ENCODE measurements around the gene LBX1.
"Not testable (repeated sequence)": the region's sequence is repeated elsewhere in the genome, so short reads cannot be mapped to it uniquely, and the experiment has no call there.

The LBX1 gene

DNA sequence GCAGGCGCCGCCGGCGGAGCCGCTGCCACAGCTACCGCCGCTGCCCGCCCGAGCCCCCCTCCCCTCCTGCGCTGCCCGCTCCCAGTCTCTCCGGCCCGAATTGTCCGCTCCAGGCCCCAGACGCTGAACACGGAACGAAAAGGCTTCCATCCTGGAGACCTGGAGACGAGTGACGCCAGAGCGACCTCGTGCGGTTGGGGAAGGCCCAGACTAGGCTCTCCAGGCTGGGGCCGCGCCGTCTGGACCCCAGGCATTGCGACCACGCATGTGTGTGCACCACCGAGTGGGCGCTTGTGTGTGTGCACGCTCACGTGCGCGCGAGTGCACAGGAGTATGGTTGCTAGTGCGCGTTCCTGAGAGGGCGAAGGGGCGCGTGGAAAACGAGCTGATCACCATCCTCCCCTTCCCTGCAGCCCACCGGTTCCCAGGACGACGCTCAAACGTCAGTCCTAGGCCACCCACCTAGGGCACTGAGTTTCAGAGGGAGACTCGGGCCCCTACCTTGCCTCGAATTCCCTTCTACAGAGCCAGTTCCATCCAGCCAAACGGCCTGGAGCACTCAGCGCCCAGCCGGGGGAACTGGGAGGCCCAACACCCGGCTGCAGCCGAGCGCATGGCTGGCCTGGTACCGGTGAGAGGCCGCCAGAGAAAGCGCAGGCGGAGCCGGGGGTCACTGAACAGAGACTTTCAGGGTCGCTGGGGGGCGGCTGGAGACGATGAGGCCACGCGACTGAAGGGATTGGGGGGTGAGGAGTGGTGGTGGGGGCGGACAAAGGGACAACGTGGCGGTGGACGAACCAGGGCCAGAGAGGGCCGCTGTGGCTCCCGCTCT is 11.6 kb downstream of the LBX1 start:
- peaks cover 42% of the 10 kb centered on the region for H3K4me1 Mint-ChIP-seq
- CTCF ChIA-PET = interaction anchor here (1.2 to 1.5 kb wide), 2 partner anchors 10 to 76 kb away, joined by 3 read pairs; no protein-coding TSS in a partner anchor
- peaks cover 100% of the 10 kb centered on the region for H3K27me3 Mint-ChIP-seq
- H3K36me3 Mint-ChIP-seq = no peaks in the 10 kb centered on the region
- H3K4me3 Mint-ChIP-seq = no peak overlapping the region
- H3K27ac Mint-ChIP-seq = peak overlapping the region; percentile 14
- H3K9me3 Mint-ChIP-seq = no peaks in the 10 kb centered on the region
- no peak for DNase-seq

- Mint-ChIP-seq H3K9me3 (no peaks in the 10 kb centered on the region), H3K4me1 (peaks cover 40% of the 10 kb centered on the region), H3K27me3 (peaks cover 100% of the 10 kb centered on the region), H3K4me3 (no peak overlapping the region), H3K36me3 (no peaks in the 10 kb centered on the region), H3K27ac (peak overlapping the region; percentile 80)
- no peak for DNase-seq
- CTCF ChIA-PET = no interaction called here
Observed at GRCh38 chr10:101217044-101217425, 12.2 kb downstream of the LBX1 start.

- Mint-ChIP-seq H3K36me3 (no peaks in the 10 kb centered on the region), H3K27me3 (peaks cover 100% of the 10 kb centered on the region), H3K4me1 (peaks cover 37% of the 10 kb centered on the region), H3K27ac (peak overlapping the region; percentile 80), H3K9me3 (no peaks in the 10 kb centered on the region), H3K4me3 (peak overlapping the region; percentile 40)
- CTCF ChIA-PET = interaction anchor here (4.5 to 5.3 kb wide), 2 partner anchors 23 to 355 kb away, joined by 29 to 40 read pairs; no protein-coding TSS in a partner anchor
- DNase-seq = no peak
Observed at GRCh38 chr10:101216207-101217043, 12.8 kb downstream of the LBX1 start.

- Mint-ChIP-seq H3K36me3 (no peaks in the 10 kb centered on the region), H3K4me1 (peaks cover 35% of the 10 kb centered on the region), H3K4me3 (no peak overlapping the region), H3K27ac (no peak overlapping the region), H3K9me3 (no peaks in the 10 kb centered on the region), H3K27me3 (peaks cover 100% of the 10 kb centered on the region)
- DNase-seq = no peak
- CTCF ChIA-PET = interaction anchor here (0.7 to 5.3 kb wide), 9 partner anchors 8 to 356 kb away, joined by 3 to 40 read pairs (median 4); no protein-coding TSS in a partner anchor
Observed at GRCh38 chr10:101215397-101216206, 13.7 kb downstream of the LBX1 start.

DNA sequence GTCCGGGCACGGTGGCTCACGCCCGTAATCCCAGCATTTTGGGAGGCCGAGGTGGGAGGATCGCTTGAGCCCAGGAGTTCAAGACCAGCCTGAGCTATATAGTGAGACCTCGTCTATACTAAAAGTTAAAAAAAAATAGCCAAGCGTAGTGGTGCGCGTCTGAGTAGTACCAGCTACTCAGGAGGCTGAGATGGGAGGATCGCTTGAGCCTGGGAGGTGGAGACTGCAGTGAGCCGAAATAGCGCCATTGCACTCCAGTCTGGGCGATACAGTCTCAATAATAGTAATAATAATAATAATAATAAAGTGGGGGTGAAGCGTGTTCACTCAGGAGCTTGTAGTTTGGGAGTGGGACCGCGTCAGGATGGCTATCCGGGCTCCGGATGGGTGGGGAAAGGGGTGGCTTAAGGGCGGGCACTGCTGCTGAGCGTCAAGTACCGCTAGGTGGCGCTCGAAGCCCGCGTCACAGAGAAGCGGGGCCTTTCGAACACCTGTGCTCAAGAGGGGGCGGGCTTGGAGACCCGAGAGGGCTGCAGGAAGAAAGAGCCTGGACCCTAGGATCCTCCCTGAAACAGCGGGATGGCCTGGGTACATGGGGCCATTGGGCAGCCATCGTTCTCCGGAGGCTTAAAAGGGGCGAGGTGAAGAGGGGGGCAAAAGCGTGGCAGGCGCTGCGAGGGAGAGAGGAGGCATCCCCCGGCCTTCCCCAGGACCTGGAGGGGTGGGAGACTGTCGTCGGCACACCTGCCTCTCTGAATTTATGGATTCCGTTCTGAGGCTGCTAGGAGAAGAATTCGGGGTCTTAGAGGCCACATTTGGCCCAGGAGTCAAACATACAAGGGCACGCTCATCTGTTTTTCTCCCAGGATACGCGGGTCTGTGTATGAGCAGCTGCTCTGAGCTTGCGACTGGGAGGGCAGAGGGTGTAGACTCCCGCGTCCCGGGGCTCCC is 14.5 kb downstream of the LBX1 start:
- H3K27me3 Mint-ChIP-seq = peaks cover 100% of the 10 kb centered on the region
- CTCF ChIA-PET = interaction anchor here (0.6 to 5.3 kb wide), 33 partner anchors 9 to 566 kb away, joined by 3 to 40 read pairs (median 3); partner anchors contain the start of genes LBX1 and TLX1
- no peaks in the 10 kb centered on the region for H3K36me3 Mint-ChIP-seq
- peak overlapping the region; percentile 1 for H3K27ac Mint-ChIP-seq
- peak; percentile 80 for DNase-seq
- H3K4me1 Mint-ChIP-seq = peaks cover 35% of the 10 kb centered on the region
- peak overlapping the region; percentile 33 for H3K4me3 Mint-ChIP-seq
- H3K9me3 Mint-ChIP-seq = no peaks in the 10 kb centered on the region

GRCh38 chr10:101208543-101208942 is 20.7 kb downstream of the LBX1 start:
- H3K4me1 Mint-ChIP-seq = peaks cover 2% of the 10 kb centered on the region
- no peak overlapping the region for H3K4me3 Mint-ChIP-seq
- no peaks in the 10 kb centered on the region for H3K9me3 Mint-ChIP-seq
- H3K27me3 Mint-ChIP-seq = peaks cover 87% of the 10 kb centered on the region
- CTCF ChIA-PET = interaction anchor here (1.0 kb wide), 1 partner anchor 66 kb away, joined by 4 read pairs; no protein-coding TSS in a partner anchor
- no peaks in the 10 kb centered on the region for H3K36me3 Mint-ChIP-seq
- DNase-seq = no peak
- no peak overlapping the region for H3K27ac Mint-ChIP-seq

DNA sequence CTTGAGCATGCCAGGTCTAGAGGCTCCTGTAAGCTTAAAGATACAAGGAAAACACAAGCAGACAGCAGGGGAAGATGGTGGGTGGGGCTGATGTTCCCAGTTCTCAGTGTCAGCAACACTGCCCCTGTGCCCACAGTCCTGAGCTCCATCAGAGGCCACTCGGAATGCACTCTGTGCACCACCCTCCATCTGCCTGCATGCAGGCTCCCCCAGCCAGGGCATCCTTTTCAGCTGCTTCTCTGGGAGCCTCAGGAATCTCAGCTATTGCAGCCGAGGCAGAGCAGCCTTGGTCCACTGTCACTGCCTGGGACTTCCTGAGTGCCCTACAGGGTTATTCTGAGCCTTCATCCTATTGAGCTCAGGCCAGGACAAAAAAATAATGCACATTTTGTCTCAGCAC is 22.2 kb downstream of the LBX1 start:
- Mint-ChIP-seq H3K4me3 (no peak overlapping the region), H3K27ac (no peak overlapping the region), H3K27me3 (peaks cover 73% of the 10 kb centered on the region), H3K9me3 (no peaks in the 10 kb centered on the region), H3K4me1 (no peaks in the 10 kb centered on the region), H3K36me3 (no peaks in the 10 kb centered on the region)
- no peak for DNase-seq
- CTCF ChIA-PET = interaction anchor here (0.6 to 0.8 kb wide), 2 partner anchors 65 to 167 kb away, joined by 3 read pairs; no protein-coding TSS in a partner anchor

- H3K4me3 Mint-ChIP-seq, H3K27ac Mint-ChIP-seq, DNase-seq, H3K9me3 Mint-ChIP-seq, H3K4me1 Mint-ChIP-seq, H3K36me3 Mint-ChIP-seq: not testable (repeated sequence)
- CTCF ChIA-PET = interaction anchor here (1.5 kb wide), 1 partner anchor 264 kb away, joined by 3 read pairs; no protein-coding TSS in a partner anchor
- peaks cover 49% of the 10 kb centered on the region for H3K27me3 Mint-ChIP-seq
Observed at GRCh38 chr10:101202667-101203066, 26.6 kb downstream of the LBX1 start.

- H3K4me1 Mint-ChIP-seq, H3K9me3 Mint-ChIP-seq, H3K27ac Mint-ChIP-seq, CTCF ChIA-PET, H3K36me3 Mint-ChIP-seq, DNase-seq, H3K4me3 Mint-ChIP-seq: not testable (repeated sequence)
- H3K27me3 Mint-ChIP-seq = peaks cover 49% of the 10 kb centered on the region
Observed at GRCh38 chr10:101198326-101198977, 30.8 kb downstream of the LBX1 start.

DNA sequence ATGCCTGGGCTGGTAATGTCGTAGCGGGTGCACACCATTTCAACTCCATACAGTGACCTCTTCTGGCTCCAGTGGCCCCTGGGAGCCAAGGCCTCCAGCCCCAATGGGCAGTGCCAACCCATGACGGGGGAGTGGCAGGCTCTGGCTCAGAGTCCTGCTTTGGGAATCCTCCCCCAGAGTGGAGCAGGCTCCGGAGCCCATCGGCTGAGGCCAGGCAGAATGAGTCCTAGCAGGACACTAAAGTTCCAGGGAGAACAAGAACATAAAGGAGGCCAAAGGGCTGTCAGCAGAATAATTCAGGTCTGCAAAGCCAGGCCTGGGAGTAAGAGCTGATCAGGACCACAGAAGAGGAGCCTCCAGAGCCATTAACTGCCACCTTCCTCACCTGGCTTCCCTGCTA is 33.3 kb downstream of the LBX1 start:
- Mint-ChIP-seq H3K27me3 (peaks cover 54% of the 10 kb centered on the region), H3K9me3 (no peaks in the 10 kb centered on the region), H3K36me3 (no peaks in the 10 kb centered on the region), H3K4me1 (peaks cover 5% of the 10 kb centered on the region), H3K4me3 (no peak overlapping the region), H3K27ac (no peak overlapping the region)
- DNase-seq = no peak
- CTCF ChIA-PET = no interaction called here

GRCh38 chr10:101189461-101190401 is 39.5 kb downstream of the LBX1 start:
- no peak overlapping the region for H3K27ac Mint-ChIP-seq
- H3K27me3 Mint-ChIP-seq = peaks cover 28% of the 10 kb centered on the region
- H3K4me3 Mint-ChIP-seq = no peak overlapping the region
- peak; percentile 27 for DNase-seq
- no peaks in the 10 kb centered on the region for H3K36me3 Mint-ChIP-seq
- H3K9me3 Mint-ChIP-seq = no peaks in the 10 kb centered on the region
- H3K4me1 Mint-ChIP-seq = peaks cover 13% of the 10 kb centered on the region
- CTCF ChIA-PET = interaction anchor here (1.3 kb wide), 1 partner anchor 48 kb away, joined by 4 read pairs; no protein-coding TSS in a partner anchor

Data from activated naive CD4-positive, alpha-beta T cell treated with anti-CD3 and anti-CD28 coated beads, Interleukin-2, amount 10 ng/mL, durations not matched to agents 7 days and 5 days (primary cell).